Lower leg skin (tissue), 3 donors: ENCODE measurements around the gene OR8S1.
"Not testable (repeated sequence)": the region's sequence is repeated elsewhere in the genome, so short reads cannot be mapped to it uniquely, and the experiment has no call there.

ENCODE experiments used
- POLR2A ChIP-seq, 2 donors: fragments of 450-650 bp; IDR thresholded peaks; one replicate each; pipeline ENCODE4 v1.6.1; 2016 to 2017; ENCODE audit warnings: antibody characterized with exemption in 2 of 2, mild to moderate bottlenecking in 1 of 2, moderate library complexity in 1 of 2
- TF ChIP-seq, protein P1 (sequence below), 3 donors: fragments of 450-650 bp; IDR thresholded peaks; one replicate each; pipeline ENCODE4 v1.5.1; 2016; ENCODE audit warnings: antibody characterized with exemption in 3 of 3, mild to moderate bottlenecking in 3 of 3, moderate library complexity in 2 of 3

DNA sequence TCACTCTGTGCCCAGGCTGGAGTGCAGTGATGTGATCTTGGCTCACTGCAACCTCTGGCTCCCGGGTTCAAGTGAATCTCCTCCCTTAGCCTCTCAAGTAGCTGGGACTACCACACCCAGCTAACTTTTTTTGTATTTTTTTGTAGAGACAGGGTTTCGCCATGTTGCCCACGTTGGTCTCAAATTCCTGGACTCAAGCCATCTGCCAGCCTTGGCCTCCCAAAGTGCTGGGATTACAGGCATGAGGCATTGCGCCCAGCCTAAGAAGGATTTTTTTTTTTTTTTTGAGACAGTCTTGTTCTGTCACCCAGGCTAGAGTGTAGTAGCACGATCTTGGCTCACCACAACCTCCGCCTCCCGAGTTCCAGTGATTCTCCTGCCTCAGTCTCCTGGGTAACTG, 36.0 kb upstream of the OR8S1 start:
- TF ChIP-seq POLR2A (IDR thresholded peaks at IDR 0.05) = not testable (repeated sequence)
- TF ChIP-seq, protein P1, sequence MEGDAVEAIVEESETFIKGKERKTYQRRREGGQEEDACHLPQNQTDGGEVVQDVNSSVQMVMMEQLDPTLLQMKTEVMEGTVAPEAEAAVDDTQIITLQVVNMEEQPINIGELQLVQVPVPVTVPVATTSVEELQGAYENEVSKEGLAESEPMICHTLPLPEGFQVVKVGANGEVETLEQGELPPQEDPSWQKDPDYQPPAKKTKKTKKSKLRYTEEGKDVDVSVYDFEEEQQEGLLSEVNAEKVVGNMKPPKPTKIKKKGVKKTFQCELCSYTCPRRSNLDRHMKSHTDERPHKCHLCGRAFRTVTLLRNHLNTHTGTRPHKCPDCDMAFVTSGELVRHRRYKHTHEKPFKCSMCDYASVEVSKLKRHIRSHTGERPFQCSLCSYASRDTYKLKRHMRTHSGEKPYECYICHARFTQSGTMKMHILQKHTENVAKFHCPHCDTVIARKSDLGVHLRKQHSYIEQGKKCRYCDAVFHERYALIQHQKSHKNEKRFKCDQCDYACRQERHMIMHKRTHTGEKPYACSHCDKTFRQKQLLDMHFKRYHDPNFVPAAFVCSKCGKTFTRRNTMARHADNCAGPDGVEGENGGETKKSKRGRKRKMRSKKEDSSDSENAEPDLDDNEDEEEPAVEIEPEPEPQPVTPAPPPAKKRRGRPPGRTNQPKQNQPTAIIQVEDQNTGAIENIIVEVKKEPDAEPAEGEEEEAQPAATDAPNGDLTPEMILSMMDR (IDR thresholded peaks at IDR 0.05) = not testable (repeated sequence)
